A673 (cell line): ENCODE data around the gene KCNJ5.

Experiments
- EZH2 ChIP-seq: fragments of 200-600 bp; sonication (generic); IDR thresholded peaks from 2 replicates; pipeline ENCODE4 v1.6.1; 2017; ENCODE audit warnings: borderline replicate concordance, low read depth, mild to moderate bottlenecking, mixed read lengths, antibody characterized with exemption, low read length; ENCODE audit not compliant: poor library complexity, severe bottlenecking
- TF ChIP-seq, protein P1 (sequence below): fragments of 300-800, 200-600 bp; sonication (generic); conservative IDR thresholded peaks from 2 replicates; pipeline ENCODE4 v1.5.1; 2017; ENCODE audit warnings: low read depth, mild to moderate bottlenecking, antibody characterized with exemption, low read length, moderate library complexity, mixed read lengths

DNA sequence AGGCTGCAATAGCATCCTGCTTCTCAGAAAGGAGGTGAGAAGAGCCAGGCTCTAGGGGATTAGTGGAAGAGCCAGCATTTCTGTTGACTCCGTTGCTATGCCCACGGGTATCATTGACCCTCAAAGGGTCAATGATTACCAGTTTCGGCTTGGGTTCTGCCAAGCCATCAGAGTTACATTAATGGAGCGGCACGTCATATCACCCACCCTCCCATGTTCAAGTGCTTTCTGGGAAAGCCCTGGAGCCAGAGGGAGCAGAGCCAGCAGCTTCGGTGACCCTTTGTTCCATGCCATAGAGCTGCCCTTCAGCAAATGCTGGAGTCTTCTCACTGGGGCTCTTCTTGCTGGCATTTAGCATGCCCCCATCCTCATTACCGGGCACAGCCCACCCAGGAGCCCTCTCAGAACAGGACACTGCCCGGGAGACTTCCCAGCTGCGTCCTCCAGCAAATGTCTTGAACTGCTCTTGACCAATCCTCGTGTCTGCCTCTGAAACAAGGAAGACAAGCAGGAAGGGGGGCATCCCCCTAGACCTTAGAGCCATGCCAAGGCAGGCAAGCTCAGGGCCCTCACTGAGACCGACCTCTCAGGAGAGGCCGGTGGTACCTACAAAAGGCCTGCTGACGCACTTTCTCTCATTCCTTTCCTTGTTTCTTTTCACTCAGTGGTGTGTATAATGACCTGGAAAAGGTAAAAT is 38.7 kb upstream of the KCNJ5 start:
- no peak for TF ChIP-seq EZH2
- TF ChIP-seq, protein P1, sequence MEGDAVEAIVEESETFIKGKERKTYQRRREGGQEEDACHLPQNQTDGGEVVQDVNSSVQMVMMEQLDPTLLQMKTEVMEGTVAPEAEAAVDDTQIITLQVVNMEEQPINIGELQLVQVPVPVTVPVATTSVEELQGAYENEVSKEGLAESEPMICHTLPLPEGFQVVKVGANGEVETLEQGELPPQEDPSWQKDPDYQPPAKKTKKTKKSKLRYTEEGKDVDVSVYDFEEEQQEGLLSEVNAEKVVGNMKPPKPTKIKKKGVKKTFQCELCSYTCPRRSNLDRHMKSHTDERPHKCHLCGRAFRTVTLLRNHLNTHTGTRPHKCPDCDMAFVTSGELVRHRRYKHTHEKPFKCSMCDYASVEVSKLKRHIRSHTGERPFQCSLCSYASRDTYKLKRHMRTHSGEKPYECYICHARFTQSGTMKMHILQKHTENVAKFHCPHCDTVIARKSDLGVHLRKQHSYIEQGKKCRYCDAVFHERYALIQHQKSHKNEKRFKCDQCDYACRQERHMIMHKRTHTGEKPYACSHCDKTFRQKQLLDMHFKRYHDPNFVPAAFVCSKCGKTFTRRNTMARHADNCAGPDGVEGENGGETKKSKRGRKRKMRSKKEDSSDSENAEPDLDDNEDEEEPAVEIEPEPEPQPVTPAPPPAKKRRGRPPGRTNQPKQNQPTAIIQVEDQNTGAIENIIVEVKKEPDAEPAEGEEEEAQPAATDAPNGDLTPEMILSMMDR, result no peak
